ENCODE measurements around the gene BAG1.

Gene BAG1

GRCh38 chr9:33223696-33224095, 40.8 kb downstream of the BAG1 start:
- Histone ChIP-seq H3K9me3 (ENCODE audit: control insufficient read depth in 2 of 2, low read length in 2 of 2) (no peaks in the 10 kb centered on the region), H3K36me3 (ENCODE audit: control insufficient read depth in 2 of 2, insufficient read depth in 2 of 2, low read length in 2 of 2) (no peaks in the 10 kb centered on the region), H3K9ac (ENCODE audit: low read depth in 1 of 2, low read length in 2 of 2) (no peak overlapping the region), H3K27me3 (ENCODE audit: control insufficient read depth in 2 of 2, insufficient read depth in 2 of 2, low read length in 2 of 2) (no peaks in the 10 kb centered on the region), H3K4me3 (ENCODE audit: low read length in 2 of 2) (no peak overlapping the region), H3K27ac (ENCODE audit: low read depth in 2 of 2, low read length in 2 of 2) (no peak overlapping the region), H3K4me1 (ENCODE audit: control insufficient read depth in 2 of 2, insufficient read depth in 2 of 2, low read length in 2 of 2) (peaks cover 6 to 11% of the 10 kb centered on the region in 2 donors)

- Histone ChIP-seq H3K9ac (ENCODE audit: low read depth in 1 of 2, low read length in 2 of 2) (no peak overlapping the region), H3K4me1 (ENCODE audit: control insufficient read depth in 2 of 2, insufficient read depth in 2 of 2, low read length in 2 of 2) (peaks cover 5 to 9% of the 10 kb centered on the region in 2 donors), H3K27ac (ENCODE audit: low read depth in 2 of 2, low read length in 2 of 2) (no peak overlapping the region), H3K36me3 (ENCODE audit: control insufficient read depth in 2 of 2, insufficient read depth in 2 of 2, low read length in 2 of 2) (no peaks in the 10 kb centered on the region), H3K9me3 (ENCODE audit: control insufficient read depth in 2 of 2, low read length in 2 of 2) (no peaks in the 10 kb centered on the region), H3K4me3 (ENCODE audit: low read length in 2 of 2) (no peak overlapping the region), H3K27me3 (ENCODE audit: control insufficient read depth in 2 of 2, insufficient read depth in 2 of 2, low read length in 2 of 2) (no peaks in the 10 kb centered on the region)
These were observed 42.5 kb downstream of the BAG1 start for GRCh38 chr9:33222031-33222430.

GRCh38 chr9:33221568-33221884, 43.0 kb downstream of the BAG1 start:
- Histone ChIP-seq H3K4me3 (ENCODE audit: low read length in 2 of 2) (no peak overlapping the region), H3K36me3 (ENCODE audit: control insufficient read depth in 2 of 2, insufficient read depth in 2 of 2, low read length in 2 of 2) (no peaks in the 10 kb centered on the region), H3K27ac (ENCODE audit: low read depth in 2 of 2, low read length in 2 of 2) (peak overlapping the region in 1 of 2 donors; percentile 16), H3K9ac (ENCODE audit: low read depth in 1 of 2, low read length in 2 of 2) (no peak overlapping the region), H3K4me1 (ENCODE audit: control insufficient read depth in 2 of 2, insufficient read depth in 2 of 2, low read length in 2 of 2) (peaks cover 5 to 9% of the 10 kb centered on the region in 2 donors), H3K27me3 (ENCODE audit: control insufficient read depth in 2 of 2, insufficient read depth in 2 of 2, low read length in 2 of 2) (no peaks in the 10 kb centered on the region), H3K9me3 (ENCODE audit: control insufficient read depth in 2 of 2, low read length in 2 of 2) (no peaks in the 10 kb centered on the region)

GRCh38 chr9:33220681-33221567, 43.6 kb downstream of the BAG1 start:
- H3K27me3 ChIP-seq (ENCODE audit: control insufficient read depth in 2 of 2, insufficient read depth in 2 of 2, low read length in 2 of 2), result no peaks in the 10 kb centered on the region
- no peak overlapping the region for H3K4me3 ChIP-seq (ENCODE audit: low read length in 2 of 2)
- peak overlapping the region in 1 of 2 donors; percentile 16 for H3K27ac ChIP-seq (ENCODE audit: low read depth in 2 of 2, low read length in 2 of 2)
- H3K36me3 ChIP-seq (ENCODE audit: control insufficient read depth in 2 of 2, insufficient read depth in 2 of 2, low read length in 2 of 2), result no peaks in the 10 kb centered on the region
- no peak overlapping the region for H3K9ac ChIP-seq (ENCODE audit: low read depth in 1 of 2, low read length in 2 of 2)
- H3K4me1 ChIP-seq (ENCODE audit: control insufficient read depth in 2 of 2, insufficient read depth in 2 of 2, low read length in 2 of 2), result peaks cover 3 to 8% of the 10 kb centered on the region in 2 donors
- no peaks in the 10 kb centered on the region for H3K9me3 ChIP-seq (ENCODE audit: control insufficient read depth in 2 of 2, low read length in 2 of 2)

- no peaks in the 10 kb centered on the region for H3K9me3 ChIP-seq (ENCODE audit: control insufficient read depth in 2 of 2, low read length in 2 of 2)
- H3K27me3 ChIP-seq (ENCODE audit: control insufficient read depth in 2 of 2, insufficient read depth in 2 of 2, low read length in 2 of 2), result no peaks in the 10 kb centered on the region
- peak overlapping the region in 1 of 2 donors; percentile 32 for H3K9ac ChIP-seq (ENCODE audit: low read depth in 1 of 2, low read length in 2 of 2)
- H3K4me3 ChIP-seq (ENCODE audit: low read length in 2 of 2), result no peak overlapping the region
- no peaks in the 10 kb centered on the region for H3K36me3 ChIP-seq (ENCODE audit: control insufficient read depth in 2 of 2, insufficient read depth in 2 of 2, low read length in 2 of 2)
- H3K4me1 ChIP-seq (ENCODE audit: control insufficient read depth in 2 of 2, insufficient read depth in 2 of 2, low read length in 2 of 2), result peaks cover 11 to 15% of the 10 kb centered on the region in 2 donors
- H3K27ac ChIP-seq (ENCODE audit: low read depth in 2 of 2, low read length in 2 of 2), result peak overlapping the region; percentile 65 to 74
These were observed 52.7 kb downstream of the BAG1 start for GRCh38 chr9:33211695-33212393.

GRCh38 chr9:33210006-33210715, 54.3 kb downstream of the BAG1 start:
- Histone ChIP-seq H3K4me3 (ENCODE audit: low read length in 2 of 2) (no peak overlapping the region), H3K36me3 (ENCODE audit: control insufficient read depth in 2 of 2, insufficient read depth in 2 of 2, low read length in 2 of 2) (no peaks in the 10 kb centered on the region), H3K9ac (ENCODE audit: low read depth in 1 of 2, low read length in 2 of 2) (no peak overlapping the region), H3K27ac (ENCODE audit: low read depth in 2 of 2, low read length in 2 of 2) (peak overlapping the region; percentile 35 to 61), H3K27me3 (ENCODE audit: control insufficient read depth in 2 of 2, insufficient read depth in 2 of 2, low read length in 2 of 2) (no peaks in the 10 kb centered on the region), H3K4me1 (ENCODE audit: control insufficient read depth in 2 of 2, insufficient read depth in 2 of 2, low read length in 2 of 2) (peaks cover 11 to 15% of the 10 kb centered on the region in 2 donors), H3K9me3 (ENCODE audit: control insufficient read depth in 2 of 2, low read length in 2 of 2) (no peaks in the 10 kb centered on the region)

- Histone ChIP-seq H3K4me1 (ENCODE audit: control insufficient read depth in 2 of 2, insufficient read depth in 2 of 2, low read length in 2 of 2) (peaks cover 11 to 15% of the 10 kb centered on the region in 2 donors), H3K36me3 (ENCODE audit: control insufficient read depth in 2 of 2, insufficient read depth in 2 of 2, low read length in 2 of 2) (no peaks in the 10 kb centered on the region), H3K27me3 (ENCODE audit: control insufficient read depth in 2 of 2, insufficient read depth in 2 of 2, low read length in 2 of 2) (no peaks in the 10 kb centered on the region), H3K9me3 (ENCODE audit: control insufficient read depth in 2 of 2, low read length in 2 of 2) (no peaks in the 10 kb centered on the region), H3K9ac (ENCODE audit: low read depth in 1 of 2, low read length in 2 of 2) (no peak overlapping the region), H3K4me3 (ENCODE audit: low read length in 2 of 2) (peak overlapping the region in 1 of 2 donors; percentile 43), H3K27ac (ENCODE audit: low read depth in 2 of 2, low read length in 2 of 2) (peak overlapping the region; percentile 35 to 61)
These were observed 55.1 kb downstream of the BAG1 start for GRCh38 chr9:33209394-33209793.

GRCh38 chr9:33202552-33203201, 61.8 kb downstream of the BAG1 start:
- H3K9ac ChIP-seq (ENCODE audit: low read depth in 1 of 2, low read length in 2 of 2), result no peak overlapping the region
- peaks cover 0 to 3% of the 10 kb centered on the region in 2 donors for H3K4me1 ChIP-seq (ENCODE audit: control insufficient read depth in 2 of 2, insufficient read depth in 2 of 2, low read length in 2 of 2)
- H3K9me3 ChIP-seq (ENCODE audit: control insufficient read depth in 2 of 2, low read length in 2 of 2), result no peaks in the 10 kb centered on the region
- H3K27ac ChIP-seq (ENCODE audit: low read depth in 2 of 2, low read length in 2 of 2), result no peak overlapping the region
- no peak overlapping the region for H3K4me3 ChIP-seq (ENCODE audit: low read length in 2 of 2)
- H3K36me3 ChIP-seq (ENCODE audit: control insufficient read depth in 2 of 2, insufficient read depth in 2 of 2, low read length in 2 of 2), result no peaks in the 10 kb centered on the region
- peaks cover 0 to 3% of the 10 kb centered on the region in 2 donors for H3K27me3 ChIP-seq (ENCODE audit: control insufficient read depth in 2 of 2, insufficient read depth in 2 of 2, low read length in 2 of 2)

Data from mucosa of rectum (tissue), 2 donors.